Esophagus (tissue), 2 donors: Measurements from ENCODE around the gene MVP. TPM values are rescaled to one million over a fixed set of nuclear protein-coding genes. Genes with fewer than 3 reads are reported as not detected.
A peak's percentile ranks its signal among the peaks of the same experiment; 100 is the strongest.
"Not testable (repeated sequence)": the region's sequence is repeated elsewhere in the genome, so short reads cannot be mapped to it uniquely, and the experiment has no call there.

Source experiments
- H3K27ac ChIP-seq, 2 donors: one replicate each; pipeline ENCODE4 v1.5.1; 2013; ENCODE audit warnings: low read depth in 2 of 2, mild to moderate bottlenecking in 2 of 2, inconsistent platforms in 1 of 2, low read length in 1 of 2, moderate library complexity in 1 of 2
- H3K27me3 ChIP-seq, 2 donors: one replicate each; pipeline ENCODE4 v1.6.1; 2013; ENCODE audit warnings: low read length in 2 of 2, control low read depth in 1 of 2, mild to moderate bottlenecking in 1 of 2; ENCODE audit not compliant: insufficient read depth in 2 of 2, control insufficient read depth in 1 of 2
- H3K36me3 ChIP-seq, 2 donors: one replicate each; pipeline ENCODE4 v1.6.1; 2013; ENCODE audit warnings: low read length in 1 of 2; ENCODE audit not compliant: control insufficient read depth in 2 of 2, insufficient read depth in 2 of 2
- H3K4me1 ChIP-seq, 2 donors: one replicate each; pipeline ENCODE4 v1.6.1; 2013; ENCODE audit warnings: low read length in 1 of 2; ENCODE audit not compliant: control insufficient read depth in 2 of 2, insufficient read depth in 2 of 2
- H3K4me3 ChIP-seq, 2 donors: one replicate each; pipeline ENCODE4 v1.5.1; 2013; ENCODE audit warnings: low read length in 2 of 2, mild to moderate bottlenecking in 2 of 2, low read depth in 1 of 2, moderate library complexity in 1 of 2
- H3K9me3 ChIP-seq, 2 donors: one replicate each; pipeline ENCODE4 v1.6.1; 2013; ENCODE audit warnings: mild to moderate bottlenecking in 2 of 2, low read depth in 1 of 2, low read length in 1 of 2, moderate library complexity in 1 of 2; ENCODE audit not compliant: control insufficient read depth in 2 of 2, insufficient read depth in 1 of 2
- WGBS, 2 donors: extraction: QIAGEN DNeasy Blood & Tissue Kit; methylation state at CpG; one replicate each; pipeline ENCODE4 v1.1.7; 2013; 5-methylcytosine and 5-hydroxymethylcytosine counted together
- polyA plus RNA-seq, 2 donors: library from polyadenylated mRNA; stranded (reverse); fragments of 200-250 nt; gene quantifications; one replicate each; pipeline ENCODE4 v1.2.3, GENCODE V29; 2013
- donor health status: healthy with polysubstance abuse.
- donor health status: Bipolar disorder and iron deficiency.

Gene MVP
- polyA plus RNA-seq, 2 donors = 63.3 to 69.4 TPM

GRCh38 chr16:29825145-29826044 lies 5.1 kb downstream of the MVP start:
- Histone ChIP-seq H3K36me3 (peaks cover 0 to 4% of the 10 kb centered on the region in 2 donors), H3K4me1 (peaks cover 8 to 27% of the 10 kb centered on the region in 2 donors), H3K27me3 (no peaks in the 10 kb centered on the region), H3K4me3 (no peak overlapping the region), H3K9me3 (no peaks in the 10 kb centered on the region), H3K27ac (peak overlapping the region; percentile 61 to 65)
- 48 to 53% methylated on average over 10 of the region's 10 CpGs for WGBS, 2 donors

- H3K27ac ChIP-seq = peak overlapping the region in 1 of 2 donors; percentile 61
- H3K9me3 ChIP-seq = no peaks in the 10 kb centered on the region
- peaks cover 6 to 23% of the 10 kb centered on the region in 2 donors for H3K4me1 ChIP-seq
- 87 to 88% methylated on average over 6 of the region's 8 CpGs for WGBS, 2 donors
- peaks cover 0 to 9% of the 10 kb centered on the region in 2 donors for H3K36me3 ChIP-seq
- H3K27me3 ChIP-seq = no peaks in the 10 kb centered on the region
- no peak overlapping the region for H3K4me3 ChIP-seq
Observed at GRCh38 chr16:29826342-29826695, 6.1 kb downstream of the MVP start.

GRCh38 chr16:29830774-29831173 lies 10.5 kb downstream of the MVP start:
- 94% methylated on average over 11 of the region's 11 CpGs for WGBS, 2 donors
- Histone ChIP-seq H3K27me3 (no peaks in the 10 kb centered on the region), H3K27ac (no peak overlapping the region), H3K4me3 (no peak overlapping the region), H3K4me1 (peaks cover 3 to 8% of the 10 kb centered on the region in 2 donors), H3K36me3 (peaks cover 3 to 29% of the 10 kb centered on the region in 2 donors), H3K9me3 (no peaks in the 10 kb centered on the region)

GRCh38 chr16:29831490-29831889 lies 11.2 kb downstream of the MVP start:
- H3K27ac ChIP-seq = no peak overlapping the region
- no peaks in the 10 kb centered on the region for H3K27me3 ChIP-seq
- H3K36me3 ChIP-seq = peaks cover 3 to 26% of the 10 kb centered on the region in 2 donors
- no peak overlapping the region for H3K4me3 ChIP-seq
- 54 to 60% methylated on average over 2 of the region's 2 CpGs for WGBS, 2 donors
- H3K9me3 ChIP-seq = no peaks in the 10 kb centered on the region
- H3K4me1 ChIP-seq = peaks cover 0 to 2% of the 10 kb centered on the region in 2 donors

GRCh38 chr16:29833219-29833618 lies 13.0 kb downstream of the MVP start:
- WGBS, 2 donors = 96 to 98% methylated on average over 4 of the region's 4 CpGs
- H3K27ac ChIP-seq, H3K27me3 ChIP-seq, H3K4me3 ChIP-seq, H3K4me1 ChIP-seq, H3K9me3 ChIP-seq: not testable (repeated sequence)
- H3K36me3 ChIP-seq = peaks cover 3 to 34% of the 10 kb centered on the region in 2 donors

- Histone ChIP-seq H3K27ac (no peak overlapping the region), H3K4me3 (no peak overlapping the region), H3K27me3 (no peaks in the 10 kb centered on the region), H3K9me3 (no peaks in the 10 kb centered on the region), H3K4me1 (peaks cover 0 to 2% of the 10 kb centered on the region in 2 donors), H3K36me3 (peaks cover 3 to 37% of the 10 kb centered on the region in 2 donors)
- 86 to 92% methylated on average over 5 of the region's 5 CpGs for WGBS, 2 donors
Observed at GRCh38 chr16:29834079-29834478, 13.8 kb downstream of the MVP start.

GRCh38 chr16:29835926-29836325 lies 15.7 kb downstream of the MVP start:
- H3K4me1 ChIP-seq = peaks cover 0 to 2% of the 10 kb centered on the region in 2 donors
- no peak overlapping the region for H3K4me3 ChIP-seq
- WGBS, 2 donors = 89 to 95% methylated on average over 7 of the region's 7 CpGs
- H3K36me3 ChIP-seq = peaks cover 9 to 41% of the 10 kb centered on the region in 2 donors
- H3K27me3 ChIP-seq = no peaks in the 10 kb centered on the region
- no peak overlapping the region for H3K27ac ChIP-seq
- H3K9me3 ChIP-seq = no peaks in the 10 kb centered on the region

- WGBS, 2 donors = 87 to 88% methylated on average over 15 of the region's 15 CpGs
- Histone ChIP-seq H3K27me3 (no peaks in the 10 kb centered on the region), H3K36me3 (peaks cover 9 to 46% of the 10 kb centered on the region in 2 donors)
Observed at GRCh38 chr16:29836623-29837022, 16.4 kb downstream of the MVP start.

GRCh38 chr16:29837841-29838240 lies 17.6 kb downstream of the MVP start:
- no peaks in the 10 kb centered on the region for H3K9me3 ChIP-seq
- 92 to 94% methylated on average over 5 of the region's 5 CpGs for WGBS, 2 donors
- no peak overlapping the region for H3K27ac ChIP-seq
- peaks cover 0 to 2% of the 10 kb centered on the region in 2 donors for H3K4me1 ChIP-seq
- H3K4me3 ChIP-seq = no peak overlapping the region
- H3K36me3 ChIP-seq = peaks cover 14 to 50% of the 10 kb centered on the region in 2 donors
- no peaks in the 10 kb centered on the region for H3K27me3 ChIP-seq

More at GRCh38 chr16:29836623-29837022, 16.4 kb downstream of the MVP start:
- no peak overlapping the region for H3K4me3 ChIP-seq
- H3K4me1 ChIP-seq = peaks cover 0 to 2% of the 10 kb centered on the region in 2 donors
- H3K9me3 ChIP-seq = no peaks in the 10 kb centered on the region
- no peak overlapping the region for H3K27ac ChIP-seq

GRCh38 chr16:29839822-29840221 lies 19.6 kb downstream of the MVP start:
- no peaks in the 10 kb centered on the region for H3K9me3 ChIP-seq
- peaks cover 14 to 45% of the 10 kb centered on the region in 2 donors for H3K36me3 ChIP-seq
- no peak overlapping the region for H3K4me3 ChIP-seq
- no peak overlapping the region for H3K27ac ChIP-seq
- no peaks in the 10 kb centered on the region for H3K27me3 ChIP-seq
- no peaks in the 10 kb centered on the region for H3K4me1 ChIP-seq
- 86% methylated on average over 6 of the region's 6 CpGs for WGBS, 2 donors
